Measurements from ENCODE around the gene EPHB1. TPM values are rescaled to one million over a fixed set of nuclear protein-coding genes. Genes with fewer than 3 reads are reported as not detected.

EPHB1 gene
- polyA plus RNA-seq, 1 donor from 2014 or later, result 18.7 TPM

- Histone ChIP-seq H3K4me2 (ENCODE audit: low read length) (no peak overlapping the region), H3K9me3 (ENCODE audit: low read length) (no peaks in the 10 kb centered on the region), H3K4me3 (ENCODE audit: low read length) (no peak overlapping the region), H3K79me2 (replicated peaks; ENCODE audit: insufficient read depth, low read length) (no peaks in the 10 kb centered on the region), H3K9ac (ENCODE audit: low read length) (no peak overlapping the region), H4K20me1 (ENCODE audit: insufficient read depth) (no peaks in the 10 kb centered on the region), H3K27me3 (ENCODE audit: insufficient read depth, low read depth, low read length) (no peaks in the 10 kb centered on the region), H2AFZ (ENCODE audit: low read depth, low read length) (no peak overlapping the region), H3F3A (ENCODE audit: insufficient read depth, low read length, poor library complexity, severe bottlenecking) (no peaks in the 10 kb centered on the region), H3K9me2 (ENCODE audit: insufficient read depth, low read length) (no peaks in the 10 kb centered on the region), H3K36me3 (ENCODE audit: insufficient read depth, low read length) (no peaks in the 10 kb centered on the region), H3K27ac (ENCODE audit: low read length) (no peak overlapping the region)
- TF ChIP-seq RAD21 (conservative IDR thresholded peaks at IDR 0.05) (no peak), POLR2AphosphoS5 (IDR thresholded peaks at IDR 0.05) (no peak), SMC3 (conservative IDR thresholded peaks at IDR 0.05; ENCODE audit: poor library complexity) (no peak), MXI1 (conservative IDR thresholded peaks at IDR 0.05; ENCODE audit: poor library complexity, severe bottlenecking) (no peak), EP300 (conservative IDR thresholded peaks at IDR 0.05; ENCODE audit: poor library complexity, severe bottlenecking) (no peak), EZH2 (IDR thresholded peaks at IDR 0.05; ENCODE audit: borderline replicate concordance, insufficient read depth, low read length, poor library complexity, severe bottlenecking) (no peak), TAF1 (IDR thresholded peaks at IDR 0.05; ENCODE audit: low read depth) (no peak)
- TF ChIP-seq, protein P1, sequence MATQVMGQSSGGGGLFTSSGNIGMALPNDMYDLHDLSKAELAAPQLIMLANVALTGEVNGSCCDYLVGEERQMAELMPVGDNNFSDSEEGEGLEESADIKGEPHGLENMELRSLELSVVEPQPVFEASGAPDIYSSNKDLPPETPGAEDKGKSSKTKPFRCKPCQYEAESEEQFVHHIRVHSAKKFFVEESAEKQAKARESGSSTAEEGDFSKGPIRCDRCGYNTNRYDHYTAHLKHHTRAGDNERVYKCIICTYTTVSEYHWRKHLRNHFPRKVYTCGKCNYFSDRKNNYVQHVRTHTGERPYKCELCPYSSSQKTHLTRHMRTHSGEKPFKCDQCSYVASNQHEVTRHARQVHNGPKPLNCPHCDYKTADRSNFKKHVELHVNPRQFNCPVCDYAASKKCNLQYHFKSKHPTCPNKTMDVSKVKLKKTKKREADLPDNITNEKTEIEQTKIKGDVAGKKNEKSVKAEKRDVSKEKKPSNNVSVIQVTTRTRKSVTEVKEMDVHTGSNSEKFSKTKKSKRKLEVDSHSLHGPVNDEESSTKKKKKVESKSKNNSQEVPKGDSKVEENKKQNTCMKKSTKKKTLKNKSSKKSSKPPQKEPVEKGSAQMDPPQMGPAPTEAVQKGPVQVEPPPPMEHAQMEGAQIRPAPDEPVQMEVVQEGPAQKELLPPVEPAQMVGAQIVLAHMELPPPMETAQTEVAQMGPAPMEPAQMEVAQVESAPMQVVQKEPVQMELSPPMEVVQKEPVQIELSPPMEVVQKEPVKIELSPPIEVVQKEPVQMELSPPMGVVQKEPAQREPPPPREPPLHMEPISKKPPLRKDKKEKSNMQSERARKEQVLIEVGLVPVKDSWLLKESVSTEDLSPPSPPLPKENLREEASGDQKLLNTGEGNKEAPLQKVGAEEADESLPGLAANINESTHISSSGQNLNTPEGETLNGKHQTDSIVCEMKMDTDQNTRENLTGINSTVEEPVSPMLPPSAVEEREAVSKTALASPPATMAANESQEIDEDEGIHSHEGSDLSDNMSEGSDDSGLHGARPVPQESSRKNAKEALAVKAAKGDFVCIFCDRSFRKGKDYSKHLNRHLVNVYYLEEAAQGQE (IDR thresholded peaks at IDR 0.05; ENCODE audit: borderline replicate concordance), result no peak
- TF ChIP-seq, protein P2, sequence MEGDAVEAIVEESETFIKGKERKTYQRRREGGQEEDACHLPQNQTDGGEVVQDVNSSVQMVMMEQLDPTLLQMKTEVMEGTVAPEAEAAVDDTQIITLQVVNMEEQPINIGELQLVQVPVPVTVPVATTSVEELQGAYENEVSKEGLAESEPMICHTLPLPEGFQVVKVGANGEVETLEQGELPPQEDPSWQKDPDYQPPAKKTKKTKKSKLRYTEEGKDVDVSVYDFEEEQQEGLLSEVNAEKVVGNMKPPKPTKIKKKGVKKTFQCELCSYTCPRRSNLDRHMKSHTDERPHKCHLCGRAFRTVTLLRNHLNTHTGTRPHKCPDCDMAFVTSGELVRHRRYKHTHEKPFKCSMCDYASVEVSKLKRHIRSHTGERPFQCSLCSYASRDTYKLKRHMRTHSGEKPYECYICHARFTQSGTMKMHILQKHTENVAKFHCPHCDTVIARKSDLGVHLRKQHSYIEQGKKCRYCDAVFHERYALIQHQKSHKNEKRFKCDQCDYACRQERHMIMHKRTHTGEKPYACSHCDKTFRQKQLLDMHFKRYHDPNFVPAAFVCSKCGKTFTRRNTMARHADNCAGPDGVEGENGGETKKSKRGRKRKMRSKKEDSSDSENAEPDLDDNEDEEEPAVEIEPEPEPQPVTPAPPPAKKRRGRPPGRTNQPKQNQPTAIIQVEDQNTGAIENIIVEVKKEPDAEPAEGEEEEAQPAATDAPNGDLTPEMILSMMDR (IDR thresholded peaks at IDR 0.05; ENCODE audit: poor library complexity, severe bottlenecking), result no peak
These were observed 298.1 kb downstream of the EPHB1 start for GRCh38 chr3:135093121-135093520.

DNA sequence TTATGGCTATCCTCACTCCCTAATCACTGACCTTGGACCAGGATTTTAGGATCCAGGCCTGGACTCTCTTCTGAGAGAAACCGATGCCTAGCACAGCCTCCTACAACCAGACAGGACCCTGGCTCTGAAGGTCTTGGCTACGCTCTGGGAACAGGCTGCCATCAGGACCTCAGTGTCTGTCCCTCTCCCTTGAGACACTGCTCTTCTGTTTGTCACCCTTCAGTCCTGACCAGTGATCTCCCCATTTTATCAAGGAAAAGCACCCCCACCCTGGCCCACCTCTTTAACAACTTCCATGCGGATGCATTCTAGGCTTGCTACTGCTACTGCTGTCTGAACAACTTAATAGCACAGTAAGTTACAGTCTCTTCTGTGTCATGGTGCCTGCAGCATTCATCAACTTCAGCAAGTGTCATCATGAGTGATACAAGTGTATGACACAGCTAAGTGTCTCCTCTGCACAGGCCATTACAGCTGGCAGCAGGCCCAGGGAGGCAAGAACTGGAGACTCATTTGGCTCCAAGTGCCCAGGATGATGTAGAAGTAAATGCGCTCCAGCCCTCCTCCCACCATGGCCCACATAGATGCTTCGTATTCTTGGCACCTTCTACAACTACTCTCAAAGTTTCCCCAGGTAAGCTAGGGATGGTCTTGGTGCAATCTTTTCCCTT lies 302.4 kb downstream of the EPHB1 start:
- no peaks in the 10 kb centered on the region for H3K79me2 ChIP-seq (replicated peaks; ENCODE audit: insufficient read depth, low read length)
- no peak overlapping the region for H3K27ac ChIP-seq (ENCODE audit: low read length)
- no peak overlapping the region for H3K9ac ChIP-seq (ENCODE audit: low read length)
- H3K27me3 ChIP-seq (ENCODE audit: insufficient read depth, low read depth, low read length), result no peaks in the 10 kb centered on the region
- H2AFZ ChIP-seq (ENCODE audit: low read depth, low read length), result no peak overlapping the region
- H3K9me3 ChIP-seq (ENCODE audit: low read length), result no peaks in the 10 kb centered on the region
- H3K4me3 ChIP-seq (ENCODE audit: low read length), result no peak overlapping the region
- no peak for TF ChIP-seq RAD21 (conservative IDR thresholded peaks at IDR 0.05)
- no peak overlapping the region for H3K4me2 ChIP-seq (ENCODE audit: low read length)
- no peaks in the 10 kb centered on the region for H3K36me3 ChIP-seq (ENCODE audit: insufficient read depth, low read length)
- H4K20me1 ChIP-seq (ENCODE audit: insufficient read depth), result no peaks in the 10 kb centered on the region
- no peaks in the 10 kb centered on the region for H3K9me2 ChIP-seq (ENCODE audit: insufficient read depth, low read length)
- no peaks in the 10 kb centered on the region for H3F3A ChIP-seq (ENCODE audit: insufficient read depth, low read length, poor library complexity, severe bottlenecking)
